Erythroblast (primary cell): Measurements from ENCODE around the gene PFN3.
A peak's percentile ranks its signal among the peaks of the same experiment; 100 is the strongest.
"Not testable (repeated sequence)": the region's sequence is repeated elsewhere in the genome, so short reads cannot be mapped to it uniquely, and the experiment has no call there.

Experiments used
- DNase-seq, 2 experiments: peaks; one replicate each; lab custom pipeline; 2025; lab: John Stamatoyannopoulos, UW
- GATA1 ChIP-seq: IDR thresholded peaks from 2 replicates; pipeline ENCODE4 v1.6.1; 2011; ENCODE audit warnings: low read depth, mild to moderate bottlenecking, control low read depth, low read length, moderate library complexity
- POLR2A ChIP-seq: IDR thresholded peaks from 2 replicates; pipeline ENCODE4 v1.6.1; 2011; ENCODE audit warnings: mild to moderate bottlenecking, low read length

The PFN3 gene

GRCh38 chr5:177425801-177426565, 25.5 kb upstream of the PFN3 start:
- DNase-seq, result peak; percentile 100
- TF ChIP-seq GATA1 (no peak), POLR2A (peak; percentile 84)

- no peak for TF ChIP-seq POLR2A
- TF ChIP-seq GATA1, result no peak
- DNase-seq, result no peak
These were observed 24.8 kb upstream of the PFN3 start for GRCh38 chr5:177425196-177425800.

- no peak for DNase-seq
These were observed 23.2 kb upstream of the PFN3 start for GRCh38 chr5:177423671-177424070.

GRCh38 chr5:177421062-177421798, 20.8 kb upstream of the PFN3 start:
- no peak for TF ChIP-seq POLR2A
- TF ChIP-seq GATA1, result no peak
- no peak for DNase-seq

More at GRCh38 chr5:177423671-177424070, 23.2 kb upstream of the PFN3 start:
- no peak for TF ChIP-seq GATA1
- no peak for TF ChIP-seq POLR2A

- not testable (repeated sequence) for DNase-seq
These were observed 20.0 kb upstream of the PFN3 start for GRCh38 chr5:177420472-177420871.

- no peak for DNase-seq
- TF ChIP-seq POLR2A (no peak), GATA1 (no peak)
These were observed 18.6 kb upstream of the PFN3 start for GRCh38 chr5:177419046-177419445.

GRCh38 chr5:177417081-177417480, 16.6 kb upstream of the PFN3 start:
- not testable (repeated sequence) for DNase-seq

GRCh38 chr5:177414481-177414880, 14.0 kb upstream of the PFN3 start:
- TF ChIP-seq GATA1 (no peak), POLR2A (no peak)
- no peak for DNase-seq

- peak in 1 of 2 experiments; percentile 32 for DNase-seq
- TF ChIP-seq GATA1 (no peak), POLR2A (no peak)
These were observed 12.3 kb upstream of the PFN3 start for GRCh38 chr5:177412603-177413233.

GRCh38 chr5:177410575-177410974, 10.1 kb upstream of the PFN3 start:
- TF ChIP-seq POLR2A (no peak), GATA1 (no peak)
- no peak for DNase-seq

GRCh38 chr5:177409043-177409801, 8.8 kb upstream of the PFN3 start, which contains the start of gene F12:
TSS of gene F12 (minus strand) at chr5:177409564. CDS start at chr5:177409527, 37 bp downstream.
- TF ChIP-seq GATA1, result no peak
- no peak for TF ChIP-seq POLR2A
- DNase-seq, result no peak

GRCh38 chr5:177405805-177406204, 5.3 kb upstream of the PFN3 start:
- no peak for DNase-seq
- TF ChIP-seq POLR2A (no peak), GATA1 (no peak)

- no peak for TF ChIP-seq GATA1
- TF ChIP-seq POLR2A, result no peak
- DNase-seq, result no peak
These were observed 4.9 kb upstream of the PFN3 start for GRCh38 chr5:177405312-177405711.
